HEK293 (cell line): ENCODE data around the gene DSG3.

ENCODE experiments used
- CTCF ChIA-PET: fragments of 350-600 bp; formaldehyde crosslinking; extraction: SDS; loops from one replicate; lab custom pipeline; 2021; ENCODE audit warnings: antibody characterized with exemption; lab: Yijun Ruan, JAX
- POLR2A ChIA-PET: fragments of 300-600 bp; formaldehyde crosslinking; extraction: SDS; loops from one replicate; lab custom pipeline; 2020; ENCODE audit warnings: antibody characterized with exemption, inconsistent platforms; lab: Yijun Ruan, JAX
- H3K27ac ChIP-seq: fragments of 200-500 bp; sonication (Bioruptor generic); 2 replicates; pipeline ENCODE4 v1.5.1; 2014; ENCODE audit warnings: low read depth, low read length, control low read depth, inconsistent platforms; ENCODE audit errors: extremely low read depth
- H3K36me3 ChIP-seq, 2 experiments: fragments of 200-500 bp in 1 of 2; sonication (Bioruptor generic) in 1 of 2; 1 replicate in 1 of 2; 2 replicates in 1 of 2; pipeline ENCODE4 v1.5.1; 2014 to 2017; ENCODE audit warnings: inconsistent platforms in 2 of 2, low read length in 2 of 2; ENCODE audit not compliant: control insufficient read depth in 2 of 2, insufficient read depth in 1 of 2
- H3K4me1 ChIP-seq: fragments of 200-500 bp; sonication (Bioruptor generic); 2 replicates; pipeline ENCODE4 v1.5.1; 2014; ENCODE audit warnings: mild to moderate bottlenecking, low read length, inconsistent platforms; ENCODE audit not compliant: control insufficient read depth, insufficient read depth
- H3K4me3 ChIP-seq: 2 replicates; pipeline ENCODE4 v1.5.1; 2011; ENCODE audit warnings: low read depth, mild to moderate bottlenecking, control low read depth, low read length, moderate library complexity
- H3K9me3 ChIP-seq: fragments of 200-500 bp; sonication (Bioruptor generic); 2 replicates; pipeline ENCODE4 v1.5.1; 2014; ENCODE audit warnings: low read depth, low read length, inconsistent platforms; ENCODE audit not compliant: control insufficient read depth, insufficient read depth
- GLI2 ChIP-seq: fragments of 450-650 bp; formaldehyde crosslinking; IDR thresholded peaks from 2 replicates; pipeline ENCODE4; 2017; ENCODE audit warnings: missing biosample characterization, missing genetic modification characterization, low read depth, borderline replicate concordance
- GLIS2 ChIP-seq: fragments of 450-650 bp; formaldehyde crosslinking; IDR thresholded peaks from 2 replicates; pipeline ENCODE4 v1.5.1; 2016; ENCODE audit warnings: missing biosample characterization, missing genetic modification characterization
- REPIN1 ChIP-seq: fragments of 450-650 bp; formaldehyde crosslinking; IDR thresholded peaks from 2 replicates; pipeline ENCODE4 v1.5.1; 2017; ENCODE audit warnings: missing biosample characterization, missing genetic modification characterization, low read depth
- ZNF10 ChIP-seq: fragments of 450-650 bp; formaldehyde crosslinking; IDR thresholded peaks from 2 replicates; pipeline ENCODE4 v1.5.1; 2017; ENCODE audit warnings: missing biosample characterization, missing genetic modification characterization
- ZNF148 ChIP-seq: fragments of 450-650 bp; formaldehyde crosslinking; IDR thresholded peaks from 2 replicates; pipeline ENCODE4 v1.5.0; 2017; ENCODE audit warnings: missing biosample characterization, missing genetic modification characterization, borderline replicate concordance
- ZNF292 ChIP-seq: fragments of 450-650 bp; formaldehyde crosslinking; IDR thresholded peaks from 2 replicates; pipeline ENCODE4 v1.5.1; 2016; ENCODE audit warnings: low read depth, missing biosample characterization, missing genetic modification characterization, borderline replicate concordance
- ZNF302 ChIP-seq: fragments of 450-650 bp; formaldehyde crosslinking; IDR thresholded peaks from 2 replicates; pipeline ENCODE4 v1.5.1; 2016; ENCODE audit warnings: missing biosample characterization, missing genetic modification characterization, low read depth
- ZNF311 ChIP-seq: fragments of 450-650 bp; formaldehyde crosslinking; IDR thresholded peaks from 2 replicates; pipeline ENCODE4 v1.5.1; 2017; ENCODE audit warnings: missing biosample characterization, missing genetic modification characterization, borderline replicate concordance
- ZNF391 ChIP-seq: fragments of 450-650 bp; formaldehyde crosslinking; IDR thresholded peaks from 2 replicates; pipeline ENCODE4 v1.5.1; 2016; ENCODE audit warnings: low read depth, missing biosample characterization, missing genetic modification characterization, borderline replicate concordance
- ZNF544 ChIP-seq: fragments of 450-650 bp; formaldehyde crosslinking; IDR thresholded peaks from 2 replicates; pipeline ENCODE4 v1.5.0; 2017; ENCODE audit warnings: missing biosample characterization, missing genetic modification characterization
- ZNF626 ChIP-seq: fragments of 450-650 bp; sonication (Bioruptor Pico); formaldehyde crosslinking; IDR thresholded peaks from 2 replicates; pipeline ENCODE4 v1.5.1; 2018; ENCODE audit warnings: missing biosample characterization, missing genetic modification characterization, inconsistent platforms
- ZNF658 ChIP-seq: fragments of 450-650 bp; formaldehyde crosslinking; IDR thresholded peaks from 2 replicates; pipeline ENCODE4; 2016; ENCODE audit warnings: missing biosample characterization, missing genetic modification characterization
- ZNF777 ChIP-seq: fragments of 450-650 bp; formaldehyde crosslinking; IDR thresholded peaks from 2 replicates; pipeline ENCODE4 v1.5.1; 2017; ENCODE audit warnings: missing biosample characterization, missing genetic modification characterization, borderline replicate concordance
- ZSCAN30 ChIP-seq: fragments of 450-650 bp; IDR thresholded peaks from 2 replicates; pipeline ENCODE4 v1.5.1; 2018; ENCODE audit warnings: missing biosample characterization, mild to moderate bottlenecking, missing genetic modification characterization, moderate library complexity
- TF ChIP-seq, protein P1 (sequence below): fragments of 450-650 bp; formaldehyde crosslinking; IDR thresholded peaks from 2 replicates; pipeline ENCODE4 v1.5.1; 2016; ENCODE audit warnings: missing biosample characterization, missing genetic modification characterization
- TF ChIP-seq, protein P2 (sequence below): fragments of 450-650 bp; formaldehyde crosslinking; IDR thresholded peaks from 2 replicates; pipeline ENCODE4 v1.5.1; 2017; ENCODE audit warnings: missing biosample characterization, missing genetic modification characterization
- TF ChIP-seq, protein P3 (sequence below): fragments of 450-650 bp; formaldehyde crosslinking; optimal IDR thresholded peaks from 2 replicates; pipeline ENCODE3; 2016; ENCODE audit warnings: missing biosample characterization, mild to moderate bottlenecking, missing genetic modification characterization
- TF ChIP-seq, protein P4 (sequence below): fragments of 450-650 bp; formaldehyde crosslinking; IDR thresholded peaks from 2 replicates; pipeline ENCODE4 v1.5.1; 2016; ENCODE audit warnings: missing biosample characterization, missing genetic modification characterization
- TF ChIP-seq, protein P5 (sequence below): fragments of 450-650 bp; formaldehyde crosslinking; IDR thresholded peaks from 2 replicates; pipeline ENCODE4 v1.5.1; 2016; ENCODE audit warnings: missing biosample characterization, missing genetic modification characterization

The DSG3 gene

GRCh38 chr18:31491586-31491985 is 44.0 kb downstream of the DSG3 start:
- POLR2A ChIA-PET: no interaction called here
- CTCF ChIA-PET: interaction anchor here (0.7 to 1.2 kb wide), 3 partner anchors 15 to 229 kb away, joined by 3 read pairs; no protein-coding TSS in a partner anchor
- no peaks in the 10 kb centered on the region for H3K36me3 ChIP-seq
- H3K9me3 ChIP-seq: no peaks in the 10 kb centered on the region
- H3K4me1 ChIP-seq: no peaks in the 10 kb centered on the region
- no peak overlapping the region for H3K27ac ChIP-seq
- no peak overlapping the region for H3K4me3 ChIP-seq
- TF ChIP-seq ZNF544 (tag by site-specific recombination) (no peak), ZNF10 (tag by site-specific recombination) (no peak), ZNF311 (no peak), ZNF302 (tag by site-specific recombination) (no peak), ZNF292 (no peak), GLI2 (tag by site-specific recombination) (no peak), ZNF626 (tag by site-specific recombination) (no peak), ZNF658 (no peak), ZSCAN30 (tag by site-specific recombination) (no peak)
- TF ChIP-seq, protein P1, sequence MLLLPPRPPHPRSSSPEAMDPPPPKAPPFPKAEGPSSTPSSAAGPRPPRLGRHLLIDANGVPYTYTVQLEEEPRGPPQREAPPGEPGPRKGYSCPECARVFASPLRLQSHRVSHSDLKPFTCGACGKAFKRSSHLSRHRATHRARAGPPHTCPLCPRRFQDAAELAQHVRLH (tag by site-specific recombination): no peak
- TF ChIP-seq, protein P2, sequence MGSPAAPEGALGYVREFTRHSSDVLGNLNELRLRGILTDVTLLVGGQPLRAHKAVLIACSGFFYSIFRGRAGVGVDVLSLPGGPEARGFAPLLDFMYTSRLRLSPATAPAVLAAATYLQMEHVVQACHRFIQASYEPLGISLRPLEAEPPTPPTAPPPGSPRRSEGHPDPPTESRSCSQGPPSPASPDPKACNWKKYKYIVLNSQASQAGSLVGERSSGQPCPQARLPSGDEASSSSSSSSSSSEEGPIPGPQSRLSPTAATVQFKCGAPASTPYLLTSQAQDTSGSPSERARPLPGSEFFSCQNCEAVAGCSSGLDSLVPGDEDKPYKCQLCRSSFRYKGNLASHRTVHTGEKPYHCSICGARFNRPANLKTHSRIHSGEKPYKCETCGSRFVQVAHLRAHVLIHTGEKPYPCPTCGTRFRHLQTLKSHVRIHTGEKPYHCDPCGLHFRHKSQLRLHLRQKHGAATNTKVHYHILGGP (tag by site-specific recombination): no peak
- TF ChIP-seq, protein P3, sequence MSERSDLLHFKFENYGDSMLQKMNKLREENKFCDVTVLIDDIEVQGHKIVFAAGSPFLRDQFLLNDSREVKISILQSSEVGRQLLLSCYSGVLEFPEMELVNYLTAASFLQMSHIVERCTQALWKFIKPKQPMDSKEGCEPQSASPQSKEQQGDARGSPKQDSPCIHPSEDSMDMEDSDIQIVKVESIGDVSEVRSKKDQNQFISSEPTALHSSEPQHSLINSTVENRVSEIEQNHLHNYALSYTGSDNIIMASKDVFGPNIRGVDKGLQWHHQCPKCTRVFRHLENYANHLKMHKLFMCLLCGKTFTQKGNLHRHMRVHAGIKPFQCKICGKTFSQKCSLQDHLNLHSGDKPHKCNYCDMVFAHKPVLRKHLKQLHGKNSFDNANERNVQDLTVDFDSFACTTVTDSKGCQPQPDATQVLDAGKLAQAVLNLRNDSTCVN (tag by site-specific recombination): no peak
- TF ChIP-seq, protein P4, sequence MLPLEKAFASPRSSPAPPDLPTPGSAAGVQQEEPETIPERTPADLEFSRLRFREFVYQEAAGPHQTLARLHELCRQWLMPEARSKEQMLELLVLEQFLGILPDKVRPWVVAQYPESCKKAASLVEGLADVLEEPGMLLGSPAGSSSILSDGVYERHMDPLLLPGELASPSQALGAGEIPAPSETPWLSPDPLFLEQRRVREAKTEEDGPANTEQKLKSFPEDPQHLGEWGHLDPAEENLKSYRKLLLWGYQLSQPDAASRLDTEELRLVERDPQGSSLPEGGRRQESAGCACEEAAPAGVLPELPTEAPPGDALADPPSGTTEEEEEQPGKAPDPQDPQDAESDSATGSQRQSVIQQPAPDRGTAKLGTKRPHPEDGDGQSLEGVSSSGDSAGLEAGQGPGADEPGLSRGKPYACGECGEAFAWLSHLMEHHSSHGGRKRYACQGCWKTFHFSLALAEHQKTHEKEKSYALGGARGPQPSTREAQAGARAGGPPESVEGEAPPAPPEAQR (tag by site-specific recombination): no peak

GRCh38 chr18:31492671-31493070 is 45.1 kb downstream of the DSG3 start:
- POLR2A ChIA-PET: no interaction called here
- no peaks in the 10 kb centered on the region for H3K36me3 ChIP-seq
- no peaks in the 10 kb centered on the region for H3K4me1 ChIP-seq
- TF ChIP-seq ZNF777 (tag by site-specific recombination) (no peak), ZNF391 (tag by site-specific recombination) (no peak), REPIN1 (no peak), ZNF148 (tag by site-specific recombination) (no peak), GLIS2 (no peak)
- TF ChIP-seq, protein P5, sequence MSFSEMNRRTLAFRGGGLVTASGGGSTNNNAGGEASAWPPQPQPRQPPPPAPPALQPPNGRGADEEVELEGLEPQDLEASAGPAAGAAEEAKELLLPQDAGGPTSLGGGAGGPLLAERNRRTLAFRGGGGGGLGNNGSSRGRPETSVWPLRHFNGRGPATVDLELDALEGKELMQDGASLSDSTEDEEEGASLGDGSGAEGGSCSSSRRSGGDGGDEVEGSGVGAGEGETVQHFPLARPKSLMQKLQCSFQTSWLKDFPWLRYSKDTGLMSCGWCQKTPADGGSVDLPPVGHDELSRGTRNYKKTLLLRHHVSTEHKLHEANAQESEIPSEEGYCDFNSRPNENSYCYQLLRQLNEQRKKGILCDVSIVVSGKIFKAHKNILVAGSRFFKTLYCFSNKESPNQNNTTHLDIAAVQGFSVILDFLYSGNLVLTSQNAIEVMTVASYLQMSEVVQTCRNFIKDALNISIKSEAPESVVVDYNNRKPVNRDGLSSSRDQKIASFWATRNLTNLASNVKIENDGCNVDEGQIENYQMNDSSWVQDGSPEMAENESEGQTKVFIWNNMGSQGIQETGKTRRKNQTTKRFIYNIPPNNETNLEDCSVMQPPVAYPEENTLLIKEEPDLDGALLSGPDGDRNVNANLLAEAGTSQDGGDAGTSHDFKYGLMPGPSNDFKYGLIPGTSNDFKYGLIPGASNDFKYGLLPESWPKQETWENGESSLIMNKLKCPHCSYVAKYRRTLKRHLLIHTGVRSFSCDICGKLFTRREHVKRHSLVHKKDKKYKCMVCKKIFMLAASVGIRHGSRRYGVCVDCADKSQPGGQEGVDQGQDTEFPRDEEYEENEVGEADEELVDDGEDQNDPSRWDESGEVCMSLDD: no peak
- TF ChIP-seq, all 188 proteins: peak for 0
- Histone ChIP-seq H3K9me3 (no peaks in the 10 kb centered on the region), H3K27ac (no peak overlapping the region), H3K4me3 (no peak overlapping the region)
- CTCF ChIA-PET: no interaction called here
